Bladder microvascular endothelial cell (primary cell): Measurements from ENCODE around the gene KLF13. TPM values are rescaled to one million over a fixed set of nuclear protein-coding genes. Genes with fewer than 3 reads are reported as not detected.

Experiments used
- total RNA-seq: library from RNA; depleted of rRNA; stranded (reverse); fragments of >200 nt; gene quantifications from 2 replicates; pipeline ENCODE4 v1.2.3, GENCODE V29; 2014

KLF13 gene
- 30.8 and 32.1 TPM in 2 replicates for total RNA-seq

DNA sequence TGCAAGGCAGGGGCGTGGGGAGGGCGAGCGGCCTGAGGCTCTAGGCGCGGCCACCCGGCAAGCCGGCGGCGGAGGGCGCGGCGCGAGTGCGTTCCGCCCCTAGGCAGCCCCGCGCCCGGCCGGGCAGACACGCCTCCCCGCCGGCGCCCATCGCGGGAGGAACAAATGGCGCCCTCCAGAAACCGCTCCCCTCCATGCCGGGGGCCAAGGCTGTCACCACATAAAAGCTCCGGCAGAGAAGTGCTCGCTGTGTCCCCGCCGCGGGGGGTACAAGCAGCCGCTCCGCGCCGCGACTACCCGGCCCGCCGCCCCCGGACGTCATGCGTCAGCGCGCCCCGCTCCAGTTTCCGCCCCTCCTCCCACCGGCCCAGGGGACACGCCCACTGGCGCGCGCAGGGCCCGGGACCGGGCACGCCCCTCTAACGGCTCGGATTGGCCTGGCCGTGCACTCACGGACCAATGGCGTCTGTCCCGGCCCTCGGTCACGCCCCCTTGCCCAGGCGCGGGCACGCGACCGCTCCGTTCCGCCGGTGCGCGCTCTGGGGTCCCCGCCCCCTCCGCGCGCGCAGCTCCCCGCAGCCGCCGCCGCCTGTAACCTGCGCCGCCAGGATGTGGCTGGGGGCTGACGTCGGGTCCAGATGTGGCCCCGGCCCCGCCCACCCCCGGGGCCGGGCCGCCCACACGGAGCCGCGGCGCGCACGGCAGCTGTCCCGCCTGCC lies at the start of gene KLF13:
Gene KLF13 (plus strand): TSS at position 680 of the 719 bp plus-strand sequence. CDS start 378 bp downstream, outside the sequence.

Other genes with a start within 250 kb of the KLF13 start
- gene TRPM1, start 225.1 kb upstream of the KLF13 start, total RNA-seq = 0.06 and 0.81 TPM in 2 replicates